Common myeloid progenitor, CD34-positive (primary cell): ENCODE results near the gene HOXC10.

ENCODE experiments used
- CTCF ChIA-PET: fragments of 350-600 bp; sonication (Branson Sonifier 250); formaldehyde crosslinking; loops from one replicate; lab custom pipeline; 2021; ENCODE audit warnings: antibody characterized with exemption; lab: Charles Lee
- POLR2A ChIA-PET: fragments of 350-600 bp; sonication (Branson Sonifier 250); formaldehyde crosslinking; loops from one replicate; lab custom pipeline; 2021; ENCODE audit warnings: antibody characterized with exemption; lab: Charles Lee
- DNase-seq, 3 donors: peaks; one replicate each; pipeline versions ENCODE4 v3.0.0 to v3.0.0-alpha.2; 2013
- H3K27ac ChIP-seq, 2 experiments: 1 replicate in 1 of 2; 2 replicates in 1 of 2; pipeline ENCODE4 v1.7.0; 2013; ENCODE audit warnings: inconsistent platforms in 2 of 2, low read length in 2 of 2, mild to moderate bottlenecking in 2 of 2, low read depth in 1 of 2, moderate library complexity in 1 of 2; ENCODE audit not compliant: severe bottlenecking in 2 of 2, insufficient read depth in 1 of 2, poor library complexity in 1 of 2
- H3K27me3 ChIP-seq, 5 experiments: replicated peaks in 2 of 5; 1 replicate in 3 of 5; 2 replicates in 2 of 5; pipeline versions ENCODE4 v1.6.1 to v1.7.0; 2013; ENCODE audit warnings: low read length in 4 of 5, mild to moderate bottlenecking in 2 of 5, moderate library complexity in 2 of 5, inconsistent platforms in 1 of 5; ENCODE audit not compliant: insufficient read depth in 5 of 5, control insufficient read depth in 4 of 5
- H3K36me3 ChIP-seq, 4 experiments: 1 replicate in 2 of 4; 2 replicates in 2 of 4; pipeline versions ENCODE4 v1.6.1 to v1.7.0; 2013; ENCODE audit warnings: low read length in 3 of 4, control low read depth in 1 of 4, mild to moderate bottlenecking in 1 of 4; ENCODE audit not compliant: control insufficient read depth in 4 of 4, insufficient read depth in 4 of 4
- H3K4me1 ChIP-seq, 4 experiments: 1 replicate in 3 of 4; 2 replicates in 1 of 4; pipeline versions ENCODE4 v1.6.1 to v1.7.1; 2013; ENCODE audit warnings: low read length in 3 of 4, mild to moderate bottlenecking in 3 of 4, control low read depth in 1 of 4, inconsistent platforms in 1 of 4, moderate library complexity in 1 of 4; ENCODE audit not compliant: control insufficient read depth in 4 of 4, insufficient read depth in 4 of 4; ENCODE audit errors: control extremely low read depth in 1 of 4
- H3K4me3 ChIP-seq, 7 experiments: 1 replicate in 4 of 7; 2 replicates in 3 of 7; pipeline versions ENCODE4 v1.5.1 to v1.7.0; 2013; ENCODE audit warnings: mild to moderate bottlenecking in 7 of 7, low read length in 6 of 7, moderate library complexity in 6 of 7, inconsistent platforms in 2 of 7, low read depth in 2 of 7, control low read depth in 1 of 7; ENCODE audit not compliant: insufficient read depth in 4 of 7, control insufficient read depth in 1 of 7; ENCODE audit errors: extremely low read depth in 1 of 7
- H3K9me3 ChIP-seq, 5 experiments: 1 replicate in 4 of 5; 2 replicates in 1 of 5; pipeline versions ENCODE4 v1.6.1 to v1.7.1; 2013; ENCODE audit warnings: low read length in 4 of 5, mild to moderate bottlenecking in 2 of 5, inconsistent platforms in 1 of 5, low read depth in 1 of 5, moderate library complexity in 1 of 5; ENCODE audit not compliant: control insufficient read depth in 4 of 5, insufficient read depth in 2 of 5; ENCODE audit errors: control extremely low read depth in 1 of 5
- WGBS: methylation state at CpG from one replicate; pipeline ENCODE4 v1.1.5; 2013; ENCODE audit not compliant: insufficient coverage; 5-methylcytosine and 5-hydroxymethylcytosine counted together

Gene HOXC10

GRCh38 chr12:54011665-54012532, 27.0 kb downstream of the HOXC10 start:
- peaks cover 0 to 7% (median 3%) of the 10 kb centered on the region in 4 experiments for H3K4me1 ChIP-seq
- peaks cover 0 to 4% (median 0%) of the 10 kb centered on the region in 5 experiments for H3K9me3 ChIP-seq
- no peak overlapping the region for H3K4me3 ChIP-seq
- DNase-seq: no peak
- peaks cover 16 to 97% (median 67%) of the 10 kb centered on the region in 5 experiments for H3K27me3 ChIP-seq
- H3K27ac ChIP-seq: no peak overlapping the region
- no CpG with 5 or more reads among the region's 14 CpGs for WGBS
- CTCF ChIA-PET: interaction anchor here (0.9 to 2.1 kb wide), 4 partner anchors 11 to 196 kb away, joined by 3 to 11 read pairs (median 4); no protein-coding TSS in a partner anchor
- POLR2A ChIA-PET: interaction anchor here (0.7 kb wide), 1 partner anchor 189 kb away, joined by 3 read pairs; no protein-coding TSS in a partner anchor
- no peaks in the 10 kb centered on the region for H3K36me3 ChIP-seq

- Histone ChIP-seq H3K36me3 (no peaks in the 10 kb centered on the region), H3K27ac (no peak overlapping the region), H3K27me3 (peaks cover 9 to 97% (median 64%) of the 10 kb centered on the region in 5 experiments), H3K4me3 (no peak overlapping the region), H3K9me3 (peaks cover 0 to 4% (median 0%) of the 10 kb centered on the region in 5 experiments), H3K4me1 (peaks cover 0 to 12% (median 6%) of the 10 kb centered on the region in 4 experiments)
- CTCF ChIA-PET: interaction anchor here (0.9 to 2.1 kb wide), 8 partner anchors 10 to 195 kb away, joined by 3 to 11 read pairs (median 4); no protein-coding TSS in a partner anchor
- DNase-seq: no peak
- WGBS: no CpG with 5 or more reads among the region's 6 CpGs
- POLR2A ChIA-PET: no interaction called here
Observed at GRCh38 chr12:54012631-54013409, 27.9 kb downstream of the HOXC10 start.

GRCh38 chr12:54014377-54015017, 29.6 kb downstream of the HOXC10 start:
- Histone ChIP-seq H3K27me3 (peaks cover 8 to 97% (median 64%) of the 10 kb centered on the region in 5 experiments), H3K4me3 (peak overlapping the region in 1 of 7 experiments; percentile 16), H3K27ac (no peak overlapping the region), H3K36me3 (no peaks in the 10 kb centered on the region), H3K9me3 (peaks cover 0 to 4% (median 0%) of the 10 kb centered on the region in 5 experiments), H3K4me1 (peaks cover 0 to 19% (median 9%) of the 10 kb centered on the region in 4 experiments)
- no peak for DNase-seq
- ChIA-PET POLR2A (interaction anchor here (0.6 kb wide), 1 partner anchor 67 kb away, joined by 5 read pairs; no protein-coding TSS in a partner anchor), CTCF (interaction anchor here (0.6 to 2.1 kb wide), 10 partner anchors 8 to 200 kb away, joined by 3 to 6 read pairs (median 4); partner anchors contain the start of gene SMUG1)
- 4% methylated on average over 20 of the region's 36 CpGs for WGBS

GRCh38 chr12:54015018-54015931, 30.3 kb downstream of the HOXC10 start:
- H3K4me1 ChIP-seq: peaks cover 0 to 19% (median 9%) of the 10 kb centered on the region in 4 experiments
- H3K4me3 ChIP-seq: no peak overlapping the region
- ChIA-PET CTCF (interaction anchor here (0.6 to 2.6 kb wide), 12 partner anchors 9 to 199 kb away, joined by 4 to 7 read pairs (median 4); partner anchors contain the start of genes HOXC5 and SMUG1), POLR2A (no interaction called here)
- H3K36me3 ChIP-seq: no peaks in the 10 kb centered on the region
- no peak for DNase-seq
- peaks cover 0 to 4% (median 0%) of the 10 kb centered on the region in 5 experiments for H3K9me3 ChIP-seq
- H3K27ac ChIP-seq: no peak overlapping the region
- WGBS: 6% methylated on average over 14 of the region's 23 CpGs
- peaks cover 8 to 97% (median 58%) of the 10 kb centered on the region in 5 experiments for H3K27me3 ChIP-seq

- H3K27ac ChIP-seq: no peak overlapping the region
Observed at GRCh38 chr12:54016051-54016450, 31.1 kb downstream of the HOXC10 start.

More at GRCh38 chr12:54016051-54016450, 31.1 kb downstream of the HOXC10 start:
- peaks cover 0 to 19% (median 9%) of the 10 kb centered on the region in 4 experiments for H3K4me1 ChIP-seq
- ChIA-PET POLR2A (no interaction called here), CTCF (interaction anchor here (1.1 to 2.6 kb wide), 10 partner anchors 9 to 200 kb away, joined by 3 to 7 read pairs (median 4); partner anchors contain the start of genes HOXC5 and SMUG1)
- H3K36me3 ChIP-seq: no peaks in the 10 kb centered on the region
- peaks cover 4 to 97% (median 57%) of the 10 kb centered on the region in 5 experiments for H3K27me3 ChIP-seq
- H3K4me3 ChIP-seq: no peak overlapping the region
- 6% methylated on average over 2 of the region's 3 CpGs for WGBS
- DNase-seq: no peak
- H3K9me3 ChIP-seq: peaks cover 0 to 4% (median 0%) of the 10 kb centered on the region in 5 experiments
